Posterior cingulate gyrus (tissue), 11 donors: Measurements from ENCODE around the gene TAAR8.
A peak's percentile ranks its signal among the peaks of the same experiment; 100 is the strongest.
"Not testable (repeated sequence)": the region's sequence is repeated elsewhere in the genome, so short reads cannot be mapped to it uniquely, and the experiment has no call there.

Experiments
- DNase-seq, 10 donors: peaks; one replicate each; pipeline versions ENCODE4 v3.0.0 to v3.0.0-alpha.2; 2020 to 2021; ENCODE audit warnings: mixed read lengths in 3 of 10
- intact Hi-C: fragments of 100-400 bp; cut with DNase I; formaldehyde crosslinking; loops from one replicate; pipeline ENCODE4 v1.15.1; 2023

Gene TAAR8

GRCh38 chr6:132537145-132537544, 15.3 kb upstream of the TAAR8 start:
- intact Hi-C loops: loop anchor here (10.0 kb wide), 1 partner anchor 68 kb away; no protein-coding TSS in a partner anchor
- DNase-seq: no peak

DNA sequence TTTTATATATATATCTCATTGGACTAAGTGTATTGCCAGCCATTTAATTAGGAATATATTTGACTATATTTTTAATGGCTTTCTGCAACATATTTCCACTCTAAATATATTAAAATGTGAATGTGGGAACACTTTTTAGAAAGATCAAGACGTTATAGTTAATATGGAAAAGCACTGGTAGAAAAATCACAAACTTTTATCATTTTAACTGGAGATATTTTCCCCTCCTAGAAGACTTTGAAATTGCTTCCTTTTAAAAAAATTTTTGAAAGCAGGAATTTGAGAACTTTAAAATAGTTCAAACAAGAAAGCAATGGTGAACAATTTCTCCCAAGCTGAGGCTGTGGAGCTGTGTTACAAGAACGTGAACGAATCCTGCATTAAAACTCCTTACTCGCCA, 14.5 kb upstream of the TAAR8 start, which contains the start of gene TAAR9:
TSS of gene TAAR9 (plus strand) at position 301 of the 400 bp plus-strand sequence. CDS start at position 314, 13 bp downstream.
- intact Hi-C loops: loop anchor here (10.0 kb wide), 1 partner anchor 67 kb away; no protein-coding TSS in a partner anchor
- no peak for DNase-seq

DNA sequence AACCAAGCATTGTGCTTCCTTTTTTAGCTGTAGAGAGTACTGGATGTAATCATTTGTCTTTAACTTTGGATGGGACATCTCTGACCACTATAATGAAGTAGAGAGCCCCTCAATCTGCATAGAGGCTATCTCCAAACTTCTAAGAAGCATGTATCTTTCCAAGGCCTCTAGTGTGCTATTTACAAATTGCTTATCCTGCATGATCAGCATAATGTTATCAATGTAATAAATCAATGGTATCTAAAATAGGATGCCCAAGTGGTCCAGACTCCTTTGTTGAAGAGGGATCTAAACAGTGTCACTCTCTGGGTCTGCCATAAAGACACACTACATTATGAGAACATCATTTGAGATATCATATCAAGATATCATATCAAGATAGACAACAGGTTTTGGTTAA, 7.6 kb upstream of the TAAR8 start:
- intact Hi-C loops: no loop called here
- DNase-seq: no peak

- no peak for DNase-seq
- intact Hi-C loops: no loop called here
These were observed 3.6 kb upstream of the TAAR8 start for GRCh38 chr6:132548746-132549463.

DNA sequence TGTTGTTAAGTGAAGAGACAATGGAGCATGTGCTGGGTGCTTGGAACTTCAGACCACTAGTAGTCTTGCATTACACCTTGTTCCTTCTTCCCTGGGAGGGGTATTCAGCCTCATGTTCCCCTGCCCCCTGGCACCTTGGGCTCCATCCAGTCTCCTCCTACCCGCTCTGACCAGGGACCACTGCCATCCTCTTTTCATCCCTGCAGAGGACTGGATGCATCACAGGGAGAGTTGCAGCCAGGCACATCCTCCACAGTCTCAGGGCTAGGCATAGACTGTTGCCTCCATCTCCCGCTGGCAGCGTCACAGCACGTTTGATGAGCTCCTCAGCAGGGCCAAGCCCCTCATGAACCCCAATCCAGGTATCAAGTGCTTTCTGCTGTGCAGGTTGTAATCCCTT, 1.3 kb upstream of the TAAR8 start:
- intact Hi-C loops: no loop called here

DNA sequence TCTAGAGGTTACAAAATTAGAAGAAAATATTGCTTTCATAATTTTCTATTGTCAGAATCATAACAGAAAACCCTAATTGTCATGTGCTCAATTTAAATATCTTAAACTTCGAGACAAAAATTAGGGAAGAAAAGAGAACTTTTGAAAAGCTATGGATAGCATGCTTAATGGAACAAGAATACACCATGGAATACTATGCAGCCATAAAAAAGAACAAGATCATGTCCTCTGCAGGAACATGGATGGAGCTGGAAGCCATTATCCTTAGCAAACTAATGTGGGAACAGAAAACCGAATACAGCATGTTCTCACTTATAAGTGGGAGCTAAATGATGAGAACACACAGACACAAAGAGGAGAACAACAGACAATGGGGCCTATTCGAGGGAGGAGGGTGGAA, 7.6 kb downstream of the TAAR8 start:
- intact Hi-C loops: loop anchor here (10.0 kb wide), 1 partner anchor 45 kb away; the partner anchor contains the start of gene STX7
- DNase-seq: not testable (repeated sequence)

More for the DNA sequence above, 1.3 kb upstream of the TAAR8 start:
- DNase-seq: no peak

DNA sequence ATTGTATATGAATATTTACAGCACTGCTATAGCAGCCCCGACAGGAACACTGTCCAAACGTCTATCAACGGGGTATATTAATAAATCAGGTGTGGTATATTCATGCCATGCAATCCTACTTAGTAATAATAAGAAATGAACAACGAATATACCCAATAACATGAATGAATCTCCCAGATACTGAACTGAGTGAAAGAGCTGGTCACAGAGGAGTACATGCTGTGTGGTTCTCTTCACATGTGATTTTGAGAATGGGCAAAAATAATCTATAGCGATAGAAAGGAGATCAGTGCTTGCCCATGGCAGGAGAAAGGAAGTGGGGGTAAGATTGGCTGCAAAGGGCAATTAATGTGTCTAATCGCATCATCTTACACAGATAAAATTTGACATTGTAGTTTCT, 13.9 kb downstream of the TAAR8 start:
- intact Hi-C loops: loop anchor here (10.0 kb wide), 1 partner anchor 52 kb away; the partner anchor contains the start of gene STX7

GRCh38 chr6:132567566-132567965, 15.1 kb downstream of the TAAR8 start:
- intact Hi-C loops: loop anchor here (10.0 kb wide), 1 partner anchor 53 kb away; the partner anchor contains the start of gene STX7
- DNase-seq: no peak

More for the DNA sequence above, 13.9 kb downstream of the TAAR8 start:
- no peak for DNase-seq

GRCh38 chr6:132568611-132569010, 16.1 kb downstream of the TAAR8 start:
- DNase-seq: no peak
- intact Hi-C loops: loop anchor here (10.0 kb wide), 1 partner anchor 54 kb away; the partner anchor contains the start of gene STX7

DNA sequence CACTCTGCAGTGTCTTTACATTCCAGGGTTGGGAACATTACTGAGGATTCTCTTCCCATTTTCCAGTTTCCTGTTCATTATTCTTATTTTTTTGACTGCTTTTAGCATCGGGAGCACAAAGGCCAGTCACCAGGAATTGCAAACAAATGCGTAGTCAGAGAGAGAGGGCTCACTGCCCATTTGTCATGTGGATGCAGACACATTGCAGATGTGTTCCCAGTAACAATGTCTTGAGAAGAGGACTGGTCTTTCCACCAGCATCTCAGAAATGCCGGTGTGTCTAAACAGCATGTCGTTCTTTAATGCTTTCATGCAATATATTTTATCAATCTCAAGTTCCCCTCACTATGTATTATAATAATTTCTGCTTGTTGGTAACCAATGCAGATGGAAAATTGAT, 16.7 kb downstream of the TAAR8 start:
- intact Hi-C loops: loop anchor here (10.0 kb wide), 1 partner anchor 54 kb away; the partner anchor contains the start of gene STX7
- peak in 7 of 10 donors; percentile 15 to 86 (median 54) for DNase-seq

DNA sequence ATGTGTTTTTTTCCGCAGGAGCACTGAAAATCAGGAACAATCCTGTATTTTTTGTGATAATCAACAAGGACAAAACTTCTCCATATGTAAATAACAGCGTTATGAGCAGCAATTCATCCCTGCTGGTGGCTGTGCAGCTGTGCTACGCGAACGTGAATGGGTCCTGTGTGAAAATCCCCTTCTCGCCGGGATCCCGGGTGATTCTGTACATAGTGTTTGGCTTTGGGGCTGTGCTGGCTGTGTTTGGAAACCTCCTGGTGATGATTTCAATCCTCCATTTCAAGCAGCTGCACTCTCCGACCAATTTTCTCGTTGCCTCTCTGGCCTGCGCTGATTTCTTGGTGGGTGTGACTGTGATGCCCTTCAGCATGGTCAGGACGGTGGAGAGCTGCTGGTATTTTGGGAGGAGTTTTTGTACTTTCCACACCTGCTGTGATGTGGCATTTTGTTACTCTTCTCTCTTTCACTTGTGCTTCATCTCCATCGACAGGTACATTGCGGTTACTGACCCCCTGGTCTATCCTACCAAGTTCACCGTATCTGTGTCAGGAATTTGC, 17.8 kb downstream of the TAAR8 start, which contains the start of gene TAAR6:
TSS of gene TAAR6 (plus strand) at position 102 of the 557 bp plus-strand sequence. CDS start at position 102, 0 bp downstream.
- intact Hi-C loops: no loop called here
- DNase-seq: peak in 9 of 10 donors; percentile 14 to 92 (median 57)

GRCh38 chr6:132571774-132572173, 19.3 kb downstream of the TAAR8 start:
- DNase-seq: no peak
- intact Hi-C loops: no loop called here

DNA sequence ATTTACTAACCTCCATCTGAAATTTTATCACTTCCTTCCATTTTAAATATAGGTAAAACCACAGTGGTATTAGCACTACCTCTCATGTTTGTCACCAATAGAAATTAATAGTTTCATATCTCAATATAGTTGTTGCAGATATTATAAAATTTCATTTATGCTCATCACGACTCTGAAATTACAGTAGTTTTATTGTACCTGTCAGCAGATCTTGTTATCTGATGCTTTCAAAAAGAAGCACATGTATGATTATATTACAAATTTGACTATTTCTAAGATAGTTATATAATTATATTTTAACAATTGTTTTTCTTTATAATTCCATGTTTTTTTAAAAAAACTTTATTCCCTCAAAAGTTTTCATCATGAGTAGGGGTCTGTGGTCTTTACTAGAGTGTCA, 32.2 kb downstream of the TAAR8 start:
- no peak for DNase-seq
- intact Hi-C loops: no loop called here

GRCh38 chr6:132587424-132587823, 35.0 kb downstream of the TAAR8 start:
- intact Hi-C loops: no loop called here

GRCh38 chr6:132589454-132589853, 37.0 kb downstream of the TAAR8 start, which contains the start of gene TAAR5:
Gene TAAR5, minus strand, starts transcription at chr6:132589741. Its CDS starts 55 bp downstream, at chr6:132589686.
- intact Hi-C loops: no loop called here
- peak in 1 of 10 donors; percentile 38 for DNase-seq

More at GRCh38 chr6:132587424-132587823, 35.0 kb downstream of the TAAR8 start:
- DNase-seq: no peak

DNA sequence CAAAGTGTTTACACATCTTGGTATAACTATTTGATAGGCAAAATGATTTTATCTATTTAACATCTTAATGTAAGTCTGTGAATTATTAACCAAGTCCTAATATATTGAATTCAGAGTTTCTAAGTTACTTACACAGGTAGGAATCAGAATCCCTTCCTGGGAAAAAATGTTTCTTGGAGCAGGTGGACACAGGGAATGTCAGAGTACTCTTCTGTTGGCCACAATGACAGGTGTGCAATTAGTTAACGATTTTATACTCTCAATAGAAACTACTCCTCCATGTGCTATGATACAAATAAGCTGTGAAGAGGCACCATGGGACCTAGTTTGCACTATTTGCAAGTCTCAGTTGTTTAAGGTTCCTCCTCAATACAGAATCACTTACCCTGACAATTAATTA, 37.9 kb downstream of the TAAR8 start:
- no peak for DNase-seq
- intact Hi-C loops: no loop called here

DNA sequence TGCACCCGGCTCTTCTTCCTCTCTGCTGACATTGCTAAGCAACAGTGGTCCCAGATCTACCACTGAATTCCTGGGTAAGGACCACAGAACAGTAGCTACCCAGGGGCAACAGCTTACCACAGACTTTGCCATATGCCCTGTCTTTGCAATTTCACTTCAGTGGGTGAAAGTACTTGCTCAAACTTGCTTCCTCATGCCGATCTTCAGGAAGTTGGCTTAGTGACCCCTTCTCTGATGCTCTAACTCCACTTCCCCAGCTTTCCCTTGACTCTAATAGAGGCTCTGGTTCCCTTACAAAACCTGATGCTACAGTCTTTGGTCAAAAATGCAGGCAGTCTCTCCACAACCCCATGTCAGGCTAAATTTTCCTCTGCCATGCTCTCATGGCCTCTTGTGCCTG, 40.4 kb downstream of the TAAR8 start:
- DNase-seq: no peak
- intact Hi-C loops: no loop called here

DNA sequence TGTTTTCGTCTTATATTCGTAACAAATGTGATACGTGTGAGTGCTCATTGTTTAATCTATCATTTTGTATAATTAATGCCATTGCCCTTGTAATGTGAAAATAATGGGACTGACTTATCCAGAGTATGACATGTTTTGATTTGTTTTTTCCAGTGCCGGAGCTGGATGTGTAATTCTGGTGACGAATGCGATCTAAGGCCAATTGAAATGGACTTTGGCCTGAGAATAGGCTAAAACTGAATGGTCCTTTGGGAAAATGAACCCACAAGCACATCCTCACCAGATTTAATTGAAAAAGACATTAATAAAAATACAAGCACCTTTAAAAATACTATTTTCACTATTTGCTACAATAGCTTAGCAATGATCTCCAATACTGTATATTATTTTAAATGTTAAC, 43.7 kb downstream of the TAAR8 start:
- DNase-seq: no peak
- intact Hi-C loops: no loop called here

DNA sequence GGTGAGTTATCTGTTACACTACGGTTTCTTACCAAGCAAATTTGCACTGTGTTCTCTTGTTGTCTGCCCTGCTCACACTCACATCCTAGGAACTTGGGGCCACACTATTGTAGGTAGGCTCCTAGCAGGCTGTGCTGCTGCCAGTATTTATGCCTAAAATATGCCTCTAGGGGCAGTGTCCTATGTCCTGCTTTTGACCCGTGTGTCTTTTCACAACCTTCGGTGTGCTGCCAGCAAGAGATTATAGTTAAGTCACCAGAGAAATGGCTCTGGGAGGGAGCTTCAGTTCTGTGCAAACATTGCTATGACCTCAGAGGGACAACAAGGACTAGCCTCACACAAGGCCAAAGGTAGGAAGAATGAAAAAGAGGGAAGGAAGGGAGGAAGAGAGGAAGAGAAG, 46.0 kb downstream of the TAAR8 start:
- intact Hi-C loops: no loop called here
- no peak for DNase-seq

GRCh38 chr6:132600900-132601299, 48.4 kb downstream of the TAAR8 start:
- not testable (repeated sequence) for DNase-seq
- intact Hi-C loops: loop anchor here (10.0 kb wide), 1 partner anchor 66 kb away; the partner anchor contains the start of gene TAAR9
